Measurements from ENCODE around the gene TM9SF4. TPM values are rescaled to one million over a fixed set of nuclear protein-coding genes. Genes with fewer than 3 reads are reported as not detected.

Gene TM9SF4
- total RNA-seq, 2 donors from 2014 or later: 31.2 to 37.8 TPM

DNA sequence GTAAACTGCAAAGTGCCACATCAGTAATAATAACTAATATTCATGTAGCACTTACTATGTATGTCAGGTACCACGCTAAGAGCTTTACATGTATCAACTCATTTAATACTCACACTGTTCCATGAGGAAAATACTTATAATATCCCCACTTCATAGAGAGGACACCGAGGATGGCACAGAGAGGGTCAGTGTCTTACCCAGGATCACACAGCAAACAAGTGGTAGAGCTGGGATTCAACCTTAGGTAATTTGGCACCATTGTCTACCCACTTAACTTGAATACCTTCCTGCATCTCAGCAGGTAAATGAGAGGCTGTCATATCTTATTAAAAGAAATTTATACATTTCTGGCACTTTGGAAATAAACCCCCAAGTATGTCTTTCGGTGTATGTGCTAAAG lies 106.2 kb downstream of the TM9SF4 start:
- ATAC-seq (no peak), DNase-seq (no peak)
- intact Hi-C loops (cut with DNase I): no loop called here

DNA sequence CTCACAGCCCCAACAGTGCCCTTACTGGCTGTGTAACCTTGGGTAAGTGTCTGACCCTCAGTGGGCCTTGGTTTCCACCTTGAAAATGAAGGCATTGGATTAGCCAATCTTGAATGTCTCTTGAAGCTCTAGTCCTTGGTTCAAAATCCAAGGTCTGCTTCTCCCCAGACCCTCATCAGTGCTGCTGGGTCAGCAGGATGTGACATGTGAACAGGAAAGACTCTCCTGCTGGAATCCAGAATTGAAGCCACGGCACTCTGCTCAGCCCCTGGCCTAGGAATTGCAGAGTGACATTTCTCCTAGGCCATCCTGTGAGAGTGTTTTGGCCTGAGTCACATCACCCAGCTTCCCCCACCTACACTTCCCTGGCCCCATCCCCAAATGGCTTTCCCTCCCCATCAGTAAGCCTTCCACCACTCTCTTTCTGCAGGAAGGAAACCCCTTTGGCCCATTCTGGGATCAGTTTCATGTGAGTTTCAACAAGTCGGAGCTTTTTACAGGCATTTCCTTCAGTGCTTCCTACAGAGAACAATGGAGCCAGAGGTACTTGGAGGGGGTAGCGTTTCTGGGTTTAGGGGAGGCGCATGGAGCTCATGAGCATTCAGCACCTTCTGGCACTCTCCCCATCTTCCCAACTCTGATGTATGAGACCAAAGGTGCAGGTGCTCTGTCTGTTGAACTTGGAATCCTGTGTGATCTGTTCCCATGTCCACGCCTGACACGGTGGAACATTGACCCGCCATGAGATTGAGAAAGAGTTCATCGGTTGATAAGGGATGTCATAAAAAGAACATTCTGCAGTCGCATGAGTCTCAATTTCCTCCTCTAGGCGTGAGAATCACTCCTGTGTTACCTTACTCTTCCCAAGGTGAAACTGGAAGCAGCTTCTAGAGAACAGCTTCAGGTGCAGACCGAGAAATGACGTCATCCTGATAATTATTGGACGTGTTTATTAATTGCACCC lies 106.9 kb downstream of the TM9SF4 start:
- DNase-seq: no peak
- no peak for ATAC-seq

More for the DNA sequence above, 106.9 kb downstream of the TM9SF4 start:
- intact Hi-C loops (cut with DNase I): no loop called here

Other genes with a start within 250 kb of the TM9SF4 start
- 1 to 10 TPM; 4.2 to 5.7 TPM for gene DUSP15, start 239.2 kb upstream of the TM9SF4 start, total RNA-seq
- gene TTLL9, start 239.1 kb upstream of the TM9SF4 start, total RNA-seq: under 1 TPM in 1 of 2 donors, not detected in 1; 0.13 TPM
- 1 to 10 TPM; 8.8 to 9.6 TPM for gene PDRG1, start 157.7 kb upstream of the TM9SF4 start, total RNA-seq
- not detected for gene XKR7, start 141.6 kb upstream of the TM9SF4 start, total RNA-seq
- 1 to 10 TPM; 7.2 to 7.8 TPM for gene CCM2L, start 99.3 kb upstream of the TM9SF4 start, total RNA-seq
- 10 to 100 TPM; 11.1 to 14.1 TPM for gene HCK, start 57.5 kb upstream of the TM9SF4 start, total RNA-seq
- gene PLAGL2, start 98.0 kb downstream of the TM9SF4 start, total RNA-seq: 1 to 10 TPM; 6.9 to 8.0 TPM
- gene POFUT1, start 98.2 kb downstream of the TM9SF4 start, total RNA-seq: 10 to 100 TPM; 25.5 to 28.6 TPM
- 10 to 100 TPM; 13.1 to 17.0 TPM for gene KIF3B, start 167.9 kb downstream of the TM9SF4 start, total RNA-seq
- 10 to 100 TPM; 32.1 to 49.0 TPM for gene ASXL1, start 248.6 kb downstream of the TM9SF4 start, total RNA-seq

Data from left cardiac atrium (tissue), 4 donors.